Myocyte (in vitro differentiated cells): ENCODE measurements around the gene RARRES2. TPM values are rescaled to one million over a fixed set of nuclear protein-coding genes. Genes with fewer than 3 reads are reported as not detected.
"Not testable (repeated sequence)": the region's sequence is repeated elsewhere in the genome, so short reads cannot be mapped to it uniquely, and the experiment has no call there.

Experiments
- DNase-seq: peaks from one replicate; pipeline ENCODE4 v3.0.0-alpha.2; 2012; ENCODE audit warnings: low read depth
- total RNA-seq: library from RNA; depleted of rRNA; stranded (reverse); fragments of >200 nt; gene quantifications from 2 replicates; pipeline ENCODE4 v1.2.3, GENCODE V29; 2014

The RARRES2 gene
- total RNA-seq, 1 donor from 2014 or later: 202 TPM

DNA sequence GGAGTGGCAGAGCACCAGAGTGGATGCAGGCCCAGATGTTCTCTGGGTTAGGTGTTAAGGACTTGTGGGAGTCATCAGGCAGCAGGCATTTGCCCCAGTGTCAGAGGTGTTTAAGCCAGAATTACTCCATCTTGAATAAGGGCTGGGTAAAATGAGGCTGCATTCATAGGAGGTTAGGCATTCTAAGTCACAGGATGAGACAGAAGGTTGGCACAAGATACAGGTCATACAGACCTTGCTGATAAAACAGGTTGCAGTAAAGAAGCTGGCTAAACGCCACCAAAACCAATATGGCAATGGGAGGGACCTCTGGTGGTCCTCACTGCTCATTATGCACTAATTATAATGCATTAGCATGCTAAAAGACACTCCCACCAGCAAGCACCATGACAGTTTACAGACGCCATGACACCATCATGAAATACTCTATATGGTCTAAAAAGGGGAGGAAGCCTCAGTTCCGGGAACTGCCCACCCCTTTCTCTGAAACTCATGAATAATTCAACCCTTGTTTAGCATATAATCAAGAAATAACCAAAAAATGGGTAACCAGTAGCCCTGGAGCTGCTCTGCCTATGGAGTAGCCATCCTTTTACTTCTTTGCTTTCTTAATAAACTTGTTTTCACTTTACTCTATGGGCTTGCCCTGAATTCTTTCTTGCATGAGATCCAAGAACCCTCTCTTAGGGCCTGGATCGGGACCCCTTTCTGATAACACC, 19.2 kb downstream of the RARRES2 start:
- no peak for DNase-seq

DNA sequence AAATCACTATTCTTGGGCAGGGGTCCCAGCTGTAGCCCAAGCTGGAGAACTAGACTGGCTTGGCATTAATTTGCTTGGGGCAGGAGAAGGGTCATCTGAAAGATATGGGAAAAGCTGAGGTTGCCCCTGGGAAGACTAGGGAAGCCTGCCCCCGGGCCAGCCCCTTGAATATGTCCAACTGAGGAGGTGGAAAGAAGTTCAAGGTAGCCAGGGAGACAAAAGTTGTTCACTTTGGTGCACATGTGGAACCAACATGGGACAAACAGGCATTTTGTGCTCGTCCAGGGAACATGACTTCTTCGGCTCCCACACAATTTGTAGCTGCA, 19.7 kb downstream of the RARRES2 start:
- DNase-seq: no peak

DNA sequence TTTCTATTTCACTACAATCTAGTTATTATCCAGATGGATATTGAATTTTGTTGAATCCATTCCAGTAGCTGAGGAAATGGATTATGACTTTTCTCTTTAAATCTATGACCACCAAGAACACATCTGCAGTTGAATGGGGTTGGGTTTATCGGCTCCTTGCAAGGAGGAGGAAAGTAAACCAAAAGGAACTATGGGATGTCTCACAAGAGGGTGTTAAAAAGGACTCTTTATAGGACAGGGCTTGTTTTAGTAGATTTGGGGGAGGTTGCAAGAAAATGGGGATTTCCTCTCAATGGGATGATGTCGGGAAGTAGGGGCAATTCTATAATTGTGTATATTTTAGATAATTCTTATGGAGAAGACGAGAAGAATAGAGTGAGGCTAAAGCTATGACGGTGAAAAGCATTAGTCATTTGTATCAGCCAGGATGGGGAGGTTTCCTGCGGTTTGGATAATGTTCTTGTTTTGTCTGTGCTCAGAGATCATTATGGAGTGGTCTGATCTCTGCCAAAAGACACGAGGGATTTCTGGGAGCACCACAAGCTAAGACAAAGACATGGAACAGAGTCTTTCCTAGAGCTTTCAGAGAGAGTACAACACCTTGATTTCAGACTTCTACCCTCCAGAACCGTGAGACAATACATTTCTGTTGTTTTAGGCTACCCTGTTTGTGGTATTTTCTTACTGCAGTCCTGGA, 23.5 kb downstream of the RARRES2 start:
- peak; percentile 54 for DNase-seq

DNA sequence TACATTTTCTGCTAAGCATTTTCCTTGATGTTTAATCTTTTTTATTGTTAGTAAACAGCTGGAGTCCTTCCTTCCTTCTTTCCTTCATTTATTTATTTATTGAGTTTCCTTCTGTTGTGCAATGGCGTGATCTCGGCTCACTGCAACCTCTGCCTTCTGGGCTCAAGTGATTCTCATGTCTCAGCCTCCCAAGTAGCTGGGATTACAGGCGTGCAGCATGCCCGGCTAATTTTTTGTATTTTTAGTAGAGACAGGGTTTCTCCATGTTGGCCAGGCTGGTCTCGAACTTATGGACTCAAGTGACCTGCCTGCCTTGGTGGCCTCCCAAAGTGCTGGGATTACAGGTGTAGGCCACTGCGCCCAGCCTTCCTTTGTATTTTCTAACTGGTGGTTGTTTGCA, 24.4 kb downstream of the RARRES2 start:
- not testable (repeated sequence) for DNase-seq

DNA sequence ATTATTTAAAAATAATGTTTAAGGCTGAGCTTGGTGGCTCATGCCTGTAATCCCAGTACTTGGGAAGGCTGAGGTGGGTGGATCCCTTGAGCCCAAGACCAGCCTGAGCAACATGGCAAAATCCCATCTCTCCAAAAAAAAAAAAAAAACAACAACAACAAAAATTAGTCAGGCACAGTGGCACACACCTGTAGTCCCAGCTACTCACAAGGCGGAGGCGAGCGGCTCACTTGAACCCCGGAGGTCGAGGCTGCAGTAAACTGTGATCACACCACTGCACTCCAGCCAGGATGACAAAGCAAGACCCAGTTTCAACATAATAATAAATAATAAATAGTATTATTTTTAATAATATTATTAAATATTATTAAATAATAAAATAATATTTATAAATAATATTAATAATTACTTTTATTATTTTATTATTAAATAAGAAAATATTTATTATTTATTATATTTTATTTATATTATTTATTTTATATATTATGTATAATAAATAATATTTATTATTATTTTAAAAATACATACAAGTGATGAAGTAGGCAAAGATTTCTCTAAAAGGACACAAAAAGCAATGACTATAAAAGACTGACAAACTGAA, 26.7 kb downstream of the RARRES2 start:
- DNase-seq: no peak

DNA sequence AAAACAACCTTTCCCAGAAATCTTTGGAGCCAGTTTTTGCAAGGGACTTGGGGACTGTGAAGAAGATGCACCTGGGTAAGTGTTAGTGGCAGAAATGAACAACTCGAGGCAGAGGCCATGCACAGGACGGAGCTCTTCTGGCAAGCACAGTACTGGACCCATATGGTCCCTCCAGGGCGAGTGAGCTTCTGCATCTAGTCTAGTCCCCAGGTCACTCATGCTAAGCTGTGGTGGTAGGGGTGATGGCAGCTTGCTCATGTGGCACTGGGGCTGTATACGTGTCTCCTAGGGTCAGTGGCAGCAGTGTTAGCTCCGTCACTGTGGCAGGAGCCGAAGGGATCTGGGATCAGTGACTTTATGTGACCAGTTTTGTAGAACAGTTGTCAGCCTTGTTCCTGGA, 27.6 kb downstream of the RARRES2 start:
- DNase-seq: no peak

DNA sequence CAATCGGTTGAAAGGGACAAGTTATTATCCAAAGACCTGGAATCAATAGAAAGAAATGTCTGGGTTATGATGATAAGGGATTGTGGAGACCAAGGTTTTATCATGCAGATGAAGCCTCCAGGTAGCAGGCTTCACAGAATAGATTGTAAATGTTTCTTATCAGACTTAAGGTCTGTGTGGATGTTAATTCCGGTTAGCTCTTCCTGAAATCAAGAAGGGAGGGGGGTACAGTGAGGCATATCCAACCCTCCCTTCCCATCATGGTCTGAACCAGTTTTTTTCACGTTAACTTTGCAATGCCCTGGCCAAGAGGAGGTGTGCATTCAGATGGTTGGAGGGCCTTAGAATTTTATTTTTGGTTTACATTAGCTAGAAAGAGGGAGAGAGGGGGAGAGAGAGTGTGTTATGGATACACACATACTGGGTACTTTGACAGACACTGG, 28.0 kb downstream of the RARRES2 start:
- DNase-seq: no peak

DNA sequence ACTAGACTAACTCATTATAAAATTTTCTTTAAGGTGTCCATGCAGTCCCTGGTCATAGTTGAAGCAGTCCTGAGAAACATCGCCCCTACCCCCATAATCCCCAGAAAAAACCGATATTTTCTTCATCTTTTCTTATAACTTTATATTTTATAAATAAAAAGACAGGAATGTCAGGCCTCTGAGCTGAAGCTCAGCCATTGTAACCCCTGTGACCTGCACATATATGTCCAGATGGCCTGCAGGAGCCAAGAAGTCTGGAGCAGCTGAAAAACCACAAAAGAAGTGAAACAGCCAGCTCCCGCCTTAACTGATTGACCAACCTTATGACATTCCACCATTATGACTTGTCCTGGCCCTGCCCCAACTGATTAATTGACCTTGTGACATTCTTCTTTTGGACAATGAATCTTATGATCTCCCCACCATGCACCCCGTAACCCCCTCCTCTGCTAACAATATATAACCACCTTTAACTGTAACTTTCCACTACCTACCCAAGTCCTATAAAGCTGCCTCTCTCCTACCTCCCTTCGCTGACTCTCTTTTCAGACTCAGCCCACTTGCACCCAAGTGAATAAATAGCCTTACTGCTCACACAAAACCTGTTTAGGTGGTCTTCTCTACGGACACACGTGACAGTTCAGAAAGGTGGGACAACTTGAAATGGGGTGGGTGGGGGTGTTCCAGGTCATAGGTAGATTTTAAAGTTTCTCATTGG, 28.6 kb downstream of the RARRES2 start:
- DNase-seq: peak; percentile 32

DNA sequence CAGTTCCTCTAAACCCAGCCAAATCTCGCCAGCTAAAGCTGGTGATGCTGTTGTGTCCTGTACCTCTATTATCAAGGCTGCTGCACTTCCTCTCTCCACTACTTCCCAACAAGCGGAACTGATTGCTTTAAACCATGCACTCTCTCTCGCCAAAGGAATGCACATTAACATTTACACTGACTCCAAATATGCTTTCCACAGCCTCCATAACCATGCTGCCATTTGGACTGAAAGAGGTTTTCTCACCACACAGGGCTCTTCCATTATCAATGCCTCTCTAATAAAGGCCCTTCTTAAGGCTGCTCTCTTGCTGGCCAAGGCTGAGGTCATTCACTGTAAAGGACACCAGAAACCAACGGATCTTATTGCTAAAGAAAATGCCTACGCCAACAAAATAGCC, 29.7 kb downstream of the RARRES2 start:
- DNase-seq: peak; percentile 7

DNA sequence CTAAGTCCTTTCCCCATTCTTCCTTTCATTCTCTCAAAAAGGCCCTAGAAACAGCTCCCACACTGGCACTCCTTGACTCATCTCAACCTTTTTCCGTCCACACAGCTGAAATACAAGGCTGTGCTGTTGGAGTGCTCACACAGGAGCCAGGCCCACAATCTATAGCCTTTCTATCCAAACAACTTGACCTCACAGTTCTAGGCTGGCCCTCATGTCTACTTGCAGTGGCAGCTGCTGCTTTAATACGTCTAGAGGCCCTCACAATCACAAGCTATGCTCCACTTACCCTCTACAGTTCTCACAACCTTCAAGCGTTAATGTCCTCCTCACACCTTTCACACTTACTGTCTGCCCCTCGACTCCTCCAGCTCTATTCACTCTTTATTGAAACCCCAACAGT, 30.3 kb downstream of the RARRES2 start:
- no peak for DNase-seq

DNA sequence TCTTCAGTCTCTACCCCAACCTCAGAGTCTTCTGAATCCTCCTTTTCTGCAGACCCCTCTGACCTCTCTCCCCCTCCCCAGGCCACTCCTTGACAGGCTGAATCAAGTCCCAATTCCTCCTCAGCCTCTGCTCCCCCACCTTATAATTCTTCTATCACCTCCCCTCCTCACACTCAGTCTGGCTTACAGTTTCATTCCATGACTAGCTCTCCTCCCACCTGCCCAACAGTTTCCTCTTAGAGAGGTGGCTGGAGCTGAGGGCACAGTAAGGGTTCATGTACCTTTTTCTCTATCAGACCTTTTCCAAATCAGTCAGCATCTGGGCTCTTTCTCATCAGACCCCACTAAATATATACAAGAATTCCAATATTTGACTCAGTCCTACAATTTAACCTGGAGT, 32.9 kb downstream of the RARRES2 start:
- DNase-seq: no peak

DNA sequence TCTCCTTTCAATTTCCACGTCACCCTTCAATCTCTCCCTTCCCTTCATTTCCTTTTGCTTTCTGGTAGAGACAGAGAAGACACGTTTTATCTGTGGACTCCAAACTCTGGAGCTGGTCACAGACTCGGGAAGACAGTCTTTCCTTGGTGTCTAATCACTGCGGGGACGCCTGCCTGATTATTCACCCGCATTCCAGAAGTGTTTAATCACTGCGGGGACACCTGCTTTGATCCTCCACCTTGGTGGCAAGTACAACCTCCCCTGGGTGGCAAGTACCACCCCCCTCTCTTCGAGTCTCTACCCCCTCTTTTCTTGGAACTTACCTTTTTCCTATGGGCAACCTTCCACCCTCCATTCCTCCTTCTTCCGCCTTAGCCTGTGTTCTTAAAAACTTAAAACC, 33.5 kb downstream of the RARRES2 start:
- no peak for DNase-seq

DNA sequence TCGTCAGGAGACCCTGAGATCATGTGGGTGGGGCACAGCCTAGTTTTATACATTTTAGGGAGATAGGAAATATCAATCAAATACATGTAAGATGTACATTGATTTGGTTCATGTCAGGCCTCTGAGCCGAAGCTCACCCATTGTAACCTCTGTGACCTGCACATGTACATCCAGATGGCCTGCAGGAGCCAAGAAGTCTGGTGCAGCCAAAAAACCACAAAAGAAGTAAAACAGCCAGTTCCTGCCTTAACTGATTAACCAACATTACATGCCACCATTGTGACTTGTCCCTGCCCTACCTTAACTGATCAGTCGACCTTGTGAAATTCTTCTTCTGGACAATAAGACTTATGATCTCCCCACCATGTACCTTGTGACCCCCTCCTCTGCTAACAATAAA, 34.3 kb downstream of the RARRES2 start:
- no peak for DNase-seq

DNA sequence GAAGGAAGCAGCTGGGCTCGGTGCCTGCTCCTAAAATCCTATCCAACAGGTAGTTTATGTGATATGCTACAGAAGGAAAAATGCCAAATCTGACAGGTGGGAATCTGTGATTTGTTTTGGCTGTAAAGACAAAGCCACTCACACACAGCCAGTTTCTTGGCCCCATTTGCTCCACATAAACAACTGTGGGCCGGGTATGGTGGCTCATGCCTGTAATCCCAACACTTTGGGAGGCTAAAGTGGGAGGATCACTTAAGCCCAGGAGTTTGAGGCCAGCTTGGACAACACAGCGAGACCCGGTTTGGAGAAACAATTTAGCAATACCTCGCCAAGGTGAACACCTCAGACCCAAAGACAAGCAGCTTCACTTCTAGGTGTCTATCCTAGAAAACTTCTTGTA, 35.1 kb downstream of the RARRES2 start:
- DNase-seq: peak; percentile 28

DNA sequence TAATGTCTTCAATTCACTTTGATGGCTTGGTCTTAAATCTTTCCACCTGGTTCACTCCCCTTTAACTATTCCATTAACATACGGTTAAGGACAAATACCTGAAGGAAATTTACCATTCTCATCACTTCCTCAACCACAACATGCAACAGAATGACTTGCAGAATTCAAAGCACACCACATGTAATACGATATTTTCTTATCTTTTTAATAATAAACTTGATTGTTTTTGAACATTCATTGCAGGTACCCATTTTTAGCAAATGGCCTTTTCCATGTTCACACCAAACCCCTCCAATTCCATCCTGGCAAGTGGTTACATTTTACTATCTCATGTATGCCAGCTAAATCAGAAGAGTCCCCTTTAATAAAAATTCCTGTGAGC, 35.5 kb downstream of the RARRES2 start:
- not testable (repeated sequence) for DNase-seq

DNA sequence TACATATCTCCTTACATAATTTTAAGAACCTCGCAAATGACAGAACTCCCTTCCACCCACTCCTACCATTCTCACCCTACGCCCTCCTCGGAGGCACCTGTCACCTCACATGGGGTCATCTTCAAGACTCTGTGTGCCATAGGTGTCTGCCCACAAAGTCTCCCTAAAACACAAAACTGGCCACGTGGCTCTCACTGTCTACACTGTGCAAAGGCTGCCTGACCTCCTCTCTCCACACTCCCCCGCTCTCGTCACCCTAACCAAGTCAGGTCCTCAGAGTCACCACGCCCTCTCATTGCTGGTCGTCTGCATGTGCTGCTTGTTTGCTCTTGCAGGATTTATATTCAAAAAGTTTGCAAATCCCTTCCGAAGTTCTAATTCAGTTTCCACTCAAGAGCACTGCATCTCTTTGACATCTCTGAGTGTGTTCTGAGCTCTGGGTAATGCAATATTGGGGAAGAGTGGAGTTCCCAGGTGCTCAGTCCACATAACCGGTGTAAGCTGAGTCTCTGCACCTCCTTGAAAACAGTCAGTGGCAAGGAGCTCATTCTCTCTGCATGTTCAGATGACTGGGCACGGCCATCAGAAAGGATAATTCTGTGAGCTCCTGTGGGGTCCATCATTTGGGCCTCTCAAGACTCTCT, 36.0 kb downstream of the RARRES2 start:
- not testable (repeated sequence) for DNase-seq

DNA sequence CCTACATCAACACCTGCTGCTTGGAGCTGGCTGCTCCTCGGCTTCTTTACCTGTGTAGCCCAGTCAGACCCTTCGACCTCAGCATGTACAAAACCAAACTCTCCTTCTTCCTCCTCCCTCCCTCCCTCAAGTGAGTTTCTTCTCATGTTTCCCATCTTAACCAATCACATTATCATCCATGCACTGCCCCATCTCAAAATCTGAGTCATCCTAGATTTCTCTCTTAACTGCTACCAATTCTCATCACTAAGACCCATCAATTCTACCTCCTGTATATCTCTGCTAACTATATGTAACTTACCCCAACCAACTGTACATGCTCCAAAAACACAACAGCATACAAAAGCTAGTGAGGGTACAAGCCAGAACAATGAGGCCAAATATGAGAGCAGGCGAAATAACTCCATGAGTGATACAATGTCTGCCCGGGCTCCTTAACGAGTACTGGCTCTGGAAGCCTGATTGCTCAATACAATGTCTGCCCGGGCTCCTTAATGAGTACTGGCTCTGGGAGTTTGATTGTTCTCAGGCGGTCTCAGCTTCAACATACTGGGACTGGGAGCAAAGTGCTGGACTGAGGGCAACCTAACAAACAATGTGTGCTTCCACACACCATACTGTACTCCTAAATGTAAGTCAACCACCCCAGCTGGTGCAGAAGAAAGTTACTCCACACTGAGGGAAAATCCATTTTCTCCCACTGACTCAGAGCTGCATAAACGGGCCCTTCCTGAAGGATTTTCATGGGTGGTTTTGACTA, 36.8 kb downstream of the RARRES2 start:
- not testable (repeated sequence) for DNase-seq

DNA sequence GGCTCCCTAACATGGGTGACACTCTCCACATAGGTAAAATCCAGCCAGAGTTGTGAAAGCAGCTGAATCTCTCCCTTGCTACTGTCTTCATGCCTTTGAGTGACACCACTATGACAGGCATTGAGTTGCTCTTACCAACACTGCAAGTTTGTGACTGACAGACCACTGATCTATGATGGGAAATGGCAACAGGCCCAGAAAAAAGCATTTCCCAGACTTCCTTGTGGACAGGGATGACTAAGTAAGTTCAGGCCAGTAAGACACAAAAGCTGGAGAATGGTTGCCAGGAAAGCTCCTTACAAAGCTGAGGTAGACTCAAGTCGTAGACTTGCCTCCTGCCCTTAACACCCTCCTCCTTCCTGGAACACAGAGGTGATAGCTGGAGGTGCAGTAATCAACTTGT, 38.5 kb downstream of the RARRES2 start:
- DNase-seq: peak; percentile 57

DNA sequence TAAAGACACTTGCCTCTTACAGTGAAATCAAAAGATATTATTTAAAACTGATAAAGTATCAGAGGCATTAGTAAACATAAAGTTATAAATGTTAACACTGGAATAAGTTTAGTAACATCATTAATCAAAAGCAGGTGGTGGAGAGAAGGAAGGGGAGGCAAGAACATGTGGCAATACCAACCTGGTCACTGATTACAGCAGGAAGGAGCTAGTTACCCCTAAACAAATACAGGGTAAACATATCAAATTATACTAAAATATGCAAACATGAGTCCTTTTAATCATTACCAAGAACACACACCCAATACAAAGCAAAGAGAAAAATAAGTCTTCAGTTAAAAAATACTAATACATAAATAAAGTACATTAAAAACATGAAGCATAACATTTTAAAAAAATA, 43.5 kb downstream of the RARRES2 start:
- DNase-seq: not testable (repeated sequence)

DNA sequence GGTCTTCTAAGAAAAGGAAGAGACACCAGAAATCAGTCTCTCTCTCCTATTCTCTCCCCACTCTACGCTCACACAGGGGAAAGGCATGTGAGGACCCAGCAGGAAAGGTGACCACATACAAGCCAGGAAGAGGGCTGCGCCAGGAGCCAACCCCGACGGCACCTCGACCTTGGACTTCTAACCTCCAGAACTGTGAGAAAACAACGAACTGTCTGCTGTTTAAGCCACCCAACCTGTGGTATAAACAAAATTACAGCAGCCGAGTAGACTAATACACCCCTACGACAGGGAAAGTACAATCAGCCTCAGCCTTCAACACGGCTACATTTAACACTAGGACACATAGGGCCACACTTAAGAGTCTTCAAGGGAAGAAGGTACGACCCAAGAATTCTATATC, 44.6 kb downstream of the RARRES2 start:
- not testable (repeated sequence) for DNase-seq

DNA sequence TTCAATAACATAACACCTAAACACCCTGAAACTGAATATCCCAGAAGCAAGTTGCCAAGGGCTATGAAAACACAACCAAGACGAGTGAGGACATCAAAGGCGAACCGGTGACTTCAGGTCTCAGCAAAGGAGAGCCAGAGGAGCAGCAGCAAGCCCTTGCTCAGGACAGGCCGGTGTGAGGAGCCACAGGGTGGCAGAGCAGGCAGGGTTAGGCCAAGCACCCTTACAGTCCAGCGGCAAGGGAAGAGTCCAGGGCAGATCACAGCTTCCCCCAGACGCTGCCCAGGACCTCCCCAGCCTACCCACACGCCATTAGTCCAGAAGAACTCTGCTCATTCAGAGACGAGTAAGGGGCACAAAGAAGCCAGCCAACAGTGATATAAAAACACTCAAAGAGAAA, 45.8 kb downstream of the RARRES2 start:
- DNase-seq: not testable (repeated sequence)
